OCI-LY7 (cell line): ENCODE data around the gene LRRC40.

ENCODE experiments used
- CTCF ChIP-seq: fragments of 200-600 bp; sonication (generic); conservative IDR thresholded peaks from 2 replicates; pipeline ENCODE4 v1.5.1; 2014; ENCODE audit warnings: mild to moderate bottlenecking, antibody characterized with exemption, low read length, moderate library complexity, mixed read lengths
- EZH2phosphoT487 ChIP-seq: fragments of 200-600 bp; sonication (generic); IDR thresholded peaks from 2 replicates; pipeline ENCODE4 v1.6.1; 2018; ENCODE audit warnings: low read depth, borderline replicate concordance, mild to moderate bottlenecking, mixed run types, antibody characterized with exemption, low read length, moderate library complexity, mixed read lengths

GRCh38 chr1:70134148-70134547 lies 71.2 kb downstream of the LRRC40 start:
- no peak for TF ChIP-seq EZH2phosphoT487
- no peak for TF ChIP-seq CTCF
